Measurements from ENCODE around the gene SH3BGRL.
"Not testable (repeated sequence)": the region's sequence is repeated elsewhere in the genome, so short reads cannot be mapped to it uniquely, and the experiment has no call there.

DNA sequence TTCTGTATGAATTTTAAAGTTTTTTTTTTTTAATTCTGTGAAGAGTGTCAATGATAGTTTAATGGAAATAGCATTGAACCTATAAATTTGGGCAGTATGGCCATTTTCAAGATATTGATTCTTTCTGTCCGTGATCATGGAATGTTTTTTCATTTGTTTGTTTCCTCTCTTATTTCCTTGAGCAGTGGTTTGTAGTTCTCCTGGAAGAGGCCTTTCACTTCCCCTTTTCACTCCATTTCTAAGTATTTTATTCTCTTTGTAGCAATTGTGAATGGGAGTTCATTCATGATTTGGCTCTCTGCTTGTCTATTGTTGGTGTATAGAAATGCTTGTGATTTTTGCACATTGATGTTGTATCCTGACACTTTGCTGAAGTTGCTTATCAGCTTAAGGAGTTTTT is 129.8 kb downstream of the SH3BGRL start:
- TF ChIP-seq, protein P1, sequence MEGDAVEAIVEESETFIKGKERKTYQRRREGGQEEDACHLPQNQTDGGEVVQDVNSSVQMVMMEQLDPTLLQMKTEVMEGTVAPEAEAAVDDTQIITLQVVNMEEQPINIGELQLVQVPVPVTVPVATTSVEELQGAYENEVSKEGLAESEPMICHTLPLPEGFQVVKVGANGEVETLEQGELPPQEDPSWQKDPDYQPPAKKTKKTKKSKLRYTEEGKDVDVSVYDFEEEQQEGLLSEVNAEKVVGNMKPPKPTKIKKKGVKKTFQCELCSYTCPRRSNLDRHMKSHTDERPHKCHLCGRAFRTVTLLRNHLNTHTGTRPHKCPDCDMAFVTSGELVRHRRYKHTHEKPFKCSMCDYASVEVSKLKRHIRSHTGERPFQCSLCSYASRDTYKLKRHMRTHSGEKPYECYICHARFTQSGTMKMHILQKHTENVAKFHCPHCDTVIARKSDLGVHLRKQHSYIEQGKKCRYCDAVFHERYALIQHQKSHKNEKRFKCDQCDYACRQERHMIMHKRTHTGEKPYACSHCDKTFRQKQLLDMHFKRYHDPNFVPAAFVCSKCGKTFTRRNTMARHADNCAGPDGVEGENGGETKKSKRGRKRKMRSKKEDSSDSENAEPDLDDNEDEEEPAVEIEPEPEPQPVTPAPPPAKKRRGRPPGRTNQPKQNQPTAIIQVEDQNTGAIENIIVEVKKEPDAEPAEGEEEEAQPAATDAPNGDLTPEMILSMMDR (IDR thresholded peaks at IDR 0.05), result not testable (repeated sequence)
- TF ChIP-seq POLR2A (IDR thresholded peaks at IDR 0.05), result not testable (repeated sequence)
